Measurements from ENCODE around the gene ARGLU1. TPM values are rescaled to one million over a fixed set of nuclear protein-coding genes. Genes with fewer than 3 reads are reported as not detected.

The ARGLU1 gene
- total RNA-seq, 1 experiment from 2014 or later = 137 TPM

- intact Hi-C loops (cut with micrococcal nuclease; ENCODE audit: unreplicated experiment) = loop anchor here (1.0 to 10.0 kb wide), 6 partner anchors 84 to 1965 kb away; no protein-coding TSS in a partner anchor
- Histone ChIP-seq H3K9me3 (no peaks in the 10 kb centered on the region), H3K4me1 (peaks cover 7% of the 10 kb centered on the region), H3K36me3 (ENCODE audit: control insufficient read depth, insufficient read depth, low read length) (peaks cover 1% of the 10 kb centered on the region; the same call in 1 of the 2 replicates), H3K27me3 (replicated peaks; ENCODE audit: control insufficient read depth, insufficient read depth, low read length) (no peaks in the 10 kb centered on the region), H3K4me3 (ENCODE audit: low read depth, low read length) (peak overlapping the region; percentile 93)
- peak; percentile 88 to 93 for DNase-seq
- Mint-ChIP-seq H3K36me3 (ENCODE audit: insufficient read depth, unreplicated experiment) (peaks cover 74% of the 10 kb centered on the region), H3K4me3 (ENCODE audit: unreplicated experiment) (peak overlapping the region; percentile 97), H3K9me3 (ENCODE audit: unreplicated experiment) (no peaks in the 10 kb centered on the region), H3K27ac (ENCODE audit: unreplicated experiment) (peak overlapping the region; percentile 94), H3K4me1 (ENCODE audit: low read depth, unreplicated experiment) (peaks cover 7% of the 10 kb centered on the region), H3K27me3 (ENCODE audit: insufficient read depth, unreplicated experiment) (no peaks in the 10 kb centered on the region)
- ChIA-PET CTCF (interaction anchor here (0.8 to 2.2 kb wide), 7 partner anchors 9 to 1126 kb away, joined by 3 to 9 read pairs (median 3); no protein-coding TSS in a partner anchor), POLR2A (interaction anchor here (0.6 kb wide), 1 partner anchor 454 kb away, joined by 4 read pairs; no protein-coding TSS in a partner anchor)
- BruUV-seq (replicated peaks) = no TSS peak
- TF ChIP-seq, protein P1, sequence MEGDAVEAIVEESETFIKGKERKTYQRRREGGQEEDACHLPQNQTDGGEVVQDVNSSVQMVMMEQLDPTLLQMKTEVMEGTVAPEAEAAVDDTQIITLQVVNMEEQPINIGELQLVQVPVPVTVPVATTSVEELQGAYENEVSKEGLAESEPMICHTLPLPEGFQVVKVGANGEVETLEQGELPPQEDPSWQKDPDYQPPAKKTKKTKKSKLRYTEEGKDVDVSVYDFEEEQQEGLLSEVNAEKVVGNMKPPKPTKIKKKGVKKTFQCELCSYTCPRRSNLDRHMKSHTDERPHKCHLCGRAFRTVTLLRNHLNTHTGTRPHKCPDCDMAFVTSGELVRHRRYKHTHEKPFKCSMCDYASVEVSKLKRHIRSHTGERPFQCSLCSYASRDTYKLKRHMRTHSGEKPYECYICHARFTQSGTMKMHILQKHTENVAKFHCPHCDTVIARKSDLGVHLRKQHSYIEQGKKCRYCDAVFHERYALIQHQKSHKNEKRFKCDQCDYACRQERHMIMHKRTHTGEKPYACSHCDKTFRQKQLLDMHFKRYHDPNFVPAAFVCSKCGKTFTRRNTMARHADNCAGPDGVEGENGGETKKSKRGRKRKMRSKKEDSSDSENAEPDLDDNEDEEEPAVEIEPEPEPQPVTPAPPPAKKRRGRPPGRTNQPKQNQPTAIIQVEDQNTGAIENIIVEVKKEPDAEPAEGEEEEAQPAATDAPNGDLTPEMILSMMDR (IDR thresholded peaks at IDR 0.05; ENCODE audit: insufficient read depth in 1 of 2, low read depth in 1 of 2, low read length in 1 of 2, severe bottlenecking in 1 of 2, unreplicated experiment in 1 of 2) = peak; percentile 93 to 98
These were observed 31.5 kb downstream of the ARGLU1 start for GRCh38 chr13:106536244-106537034.

DNA sequence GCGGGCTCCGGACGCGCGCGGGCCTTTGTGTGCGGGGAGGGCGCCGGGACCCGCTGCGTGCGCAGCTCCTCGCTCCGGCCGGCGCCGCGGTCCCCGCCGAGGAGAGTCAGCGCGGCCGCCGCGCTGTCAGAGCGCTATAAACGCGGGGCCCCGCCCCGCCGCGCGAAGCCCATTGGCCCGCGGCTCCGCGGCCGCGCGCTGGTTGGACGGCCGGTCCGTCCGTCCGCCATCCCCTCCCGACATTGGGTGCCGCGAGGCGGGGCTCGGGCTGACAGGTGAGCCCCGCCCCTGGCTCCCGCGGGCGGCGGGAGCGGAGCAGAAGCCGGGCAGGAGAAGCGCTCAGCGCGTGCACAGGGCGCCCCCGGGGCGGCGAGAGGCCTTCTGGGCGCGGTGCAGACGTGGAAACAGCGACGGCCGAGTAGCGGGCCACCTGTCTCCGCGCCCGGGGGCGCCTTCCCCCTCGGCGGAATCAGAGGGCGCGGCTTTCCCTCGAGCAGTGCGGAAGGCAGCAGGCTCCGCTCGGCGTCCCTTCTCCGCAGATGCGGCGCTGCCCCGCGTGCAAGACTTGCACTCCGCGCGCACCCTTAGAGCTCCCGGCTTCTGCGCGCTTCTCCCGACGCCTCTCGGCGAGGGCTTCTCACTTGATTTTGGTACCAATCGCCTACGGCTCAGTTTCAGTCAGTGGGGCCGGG, 32.2 kb downstream of the ARGLU1 start, which contains the start of gene EFNB2:
Gene EFNB2, minus strand, starts transcription at position 111 of the 692 bp plus-strand sequence. CDS start 698 bp downstream, outside the sequence.
- Histone ChIP-seq H3K4me3 (ENCODE audit: low read depth, low read length) (peak within 1 kb of the TSS; percentile 93), H3K9me3 (no peaks in the 10 kb centered on the region), H3K4me1 (peaks cover 14% of the 10 kb centered on the region), H3K27me3 (replicated peaks; ENCODE audit: control insufficient read depth, insufficient read depth, low read length) (no peaks in the 10 kb centered on the region), H3K36me3 (ENCODE audit: control insufficient read depth, insufficient read depth, low read length) (no peaks in the 10 kb centered on the region)
- ChIA-PET POLR2A (interaction anchor here (0.6 kb wide), 4 partner anchors 47 to 1176 kb away, joined by 3 to 4 read pairs (median 4); no protein-coding TSS in a partner anchor), CTCF (interaction anchor here (0.5 to 2.2 kb wide), 9 partner anchors 8 to 1125 kb away, joined by 3 to 9 read pairs (median 3); no protein-coding TSS in a partner anchor)
- DNase-seq = peak; percentile 95 to 97
- Mint-ChIP-seq H3K27ac (ENCODE audit: unreplicated experiment) (peak within 1 kb of the TSS; percentile 94), H3K27me3 (ENCODE audit: insufficient read depth, unreplicated experiment) (no peaks in the 10 kb centered on the region), H3K9me3 (ENCODE audit: unreplicated experiment) (no peaks in the 10 kb centered on the region), H3K4me1 (ENCODE audit: low read depth, unreplicated experiment) (peaks cover 8% of the 10 kb centered on the region), H3K4me3 (ENCODE audit: unreplicated experiment) (peak within 1 kb of the TSS; percentile 97), H3K36me3 (ENCODE audit: insufficient read depth, unreplicated experiment) (peaks cover 74% of the 10 kb centered on the region)
- intact Hi-C loops (cut with micrococcal nuclease; ENCODE audit: unreplicated experiment) = loop anchor here (1.0 to 10.0 kb wide), 8 partner anchors 85 to 1964 kb away; no protein-coding TSS in a partner anchor
- TF ChIP-seq, protein P1 (IDR thresholded peaks at IDR 0.05; ENCODE audit: insufficient read depth in 1 of 2, low read depth in 1 of 2, low read length in 1 of 2, severe bottlenecking in 1 of 2, unreplicated experiment in 1 of 2) = peak in 1 of 2 experiments; percentile 41
- no TSS peak for BruUV-seq (replicated peaks)

Data from Caco-2 (cell line).